ENCODE data around the gene HDDC3.
A peak's percentile ranks its signal among the peaks of the same experiment; 100 is the strongest.

Gene HDDC3

DNA sequence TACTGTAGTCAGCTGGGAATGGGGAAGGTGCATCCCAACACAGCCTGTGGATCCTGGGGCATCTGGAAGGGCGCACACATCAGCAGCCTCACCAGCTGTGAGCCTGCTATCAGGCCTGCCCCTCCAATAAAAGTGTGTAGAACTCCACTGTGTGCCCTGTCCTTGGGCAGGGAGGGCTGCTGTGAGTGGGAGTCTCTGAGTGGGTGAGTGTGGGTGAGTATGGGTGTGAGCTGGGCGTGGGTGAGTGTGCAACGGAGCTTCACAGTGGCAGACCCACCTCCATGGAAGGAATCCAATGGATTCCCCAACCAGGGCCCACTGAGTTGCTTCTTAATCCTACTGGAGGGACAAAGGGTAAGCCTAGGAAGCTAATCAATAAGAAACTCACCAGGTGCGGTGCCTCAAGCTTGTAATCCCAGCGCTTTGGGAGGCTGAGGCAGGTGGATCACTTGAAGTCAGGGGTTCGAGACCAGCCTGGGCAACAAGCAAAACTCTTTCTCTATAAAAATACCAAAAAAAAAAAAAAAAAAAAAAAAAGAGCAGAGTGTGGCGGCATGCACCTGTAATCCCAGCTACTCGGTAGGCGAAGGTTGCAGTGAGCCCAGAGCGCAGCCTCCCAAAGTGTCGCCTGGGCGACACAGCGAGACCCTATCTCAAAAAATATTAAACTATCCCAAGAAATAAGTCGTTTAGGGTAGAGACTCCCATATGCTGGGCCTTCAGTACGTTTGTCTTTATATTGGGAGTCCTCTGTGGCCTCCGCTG, 21.8 kb upstream of the HDDC3 start:
- DNase-seq (ENCODE audit: low spot score) = no peak

DNA sequence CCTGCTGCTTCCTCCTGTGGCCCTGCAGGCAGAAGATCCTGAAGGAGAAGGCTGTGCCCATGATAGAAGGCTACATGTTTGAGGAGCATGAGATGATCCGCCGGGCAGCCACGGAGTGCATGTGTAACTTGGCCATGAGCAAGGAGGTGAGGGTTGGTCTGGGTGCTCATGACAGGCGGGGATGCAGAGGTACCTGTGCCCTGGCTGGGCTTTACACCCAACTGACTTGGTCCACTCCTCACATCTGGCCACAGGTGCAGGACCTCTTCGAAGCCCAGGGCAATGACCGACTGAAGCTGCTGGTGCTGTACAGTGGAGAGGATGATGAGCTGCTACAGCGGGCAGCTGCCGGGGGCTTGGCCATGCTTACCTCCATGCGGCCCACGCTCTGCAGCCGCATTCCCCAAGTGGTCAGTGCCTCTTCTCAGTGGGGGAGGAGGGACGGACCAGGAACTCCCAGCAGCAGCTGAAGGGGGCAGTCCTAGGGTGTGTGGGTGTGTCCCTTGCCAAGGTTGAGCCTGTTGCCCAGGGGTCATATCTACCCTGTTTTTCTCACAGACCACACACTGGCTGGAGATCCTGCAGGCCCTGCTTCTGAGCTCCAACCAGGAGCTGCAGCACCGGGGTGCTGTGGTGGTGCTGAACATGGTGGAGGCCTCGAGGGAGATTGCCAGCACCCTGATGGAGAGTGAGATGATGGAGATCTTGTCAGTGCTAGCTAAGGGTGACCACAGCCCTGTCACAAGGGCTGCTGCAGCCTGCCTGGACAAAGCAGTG, 20.7 kb upstream of the HDDC3 start:
- DNase-seq (ENCODE audit: low spot score) = no peak

DNA sequence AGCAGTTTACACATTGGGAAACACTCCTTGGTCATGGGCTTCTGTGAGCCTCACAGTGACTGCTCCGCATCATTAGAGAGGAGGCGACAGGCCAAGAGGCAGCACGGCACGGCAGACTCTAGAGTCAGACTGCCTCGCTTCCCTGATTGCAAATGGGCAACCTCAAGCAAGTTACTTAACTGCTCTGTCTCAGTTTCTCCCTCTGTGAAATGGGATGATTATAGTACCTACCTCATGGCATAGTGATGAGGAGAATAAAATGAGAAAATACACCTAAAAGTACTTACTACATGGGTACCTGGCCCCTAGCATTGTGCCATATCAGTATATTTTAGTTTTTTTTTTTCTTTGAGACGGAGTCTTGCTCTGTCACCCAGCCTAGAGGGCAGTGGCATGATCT, 18.3 kb upstream of the HDDC3 start:
- DNase-seq (ENCODE audit: low spot score) = no peak

DNA sequence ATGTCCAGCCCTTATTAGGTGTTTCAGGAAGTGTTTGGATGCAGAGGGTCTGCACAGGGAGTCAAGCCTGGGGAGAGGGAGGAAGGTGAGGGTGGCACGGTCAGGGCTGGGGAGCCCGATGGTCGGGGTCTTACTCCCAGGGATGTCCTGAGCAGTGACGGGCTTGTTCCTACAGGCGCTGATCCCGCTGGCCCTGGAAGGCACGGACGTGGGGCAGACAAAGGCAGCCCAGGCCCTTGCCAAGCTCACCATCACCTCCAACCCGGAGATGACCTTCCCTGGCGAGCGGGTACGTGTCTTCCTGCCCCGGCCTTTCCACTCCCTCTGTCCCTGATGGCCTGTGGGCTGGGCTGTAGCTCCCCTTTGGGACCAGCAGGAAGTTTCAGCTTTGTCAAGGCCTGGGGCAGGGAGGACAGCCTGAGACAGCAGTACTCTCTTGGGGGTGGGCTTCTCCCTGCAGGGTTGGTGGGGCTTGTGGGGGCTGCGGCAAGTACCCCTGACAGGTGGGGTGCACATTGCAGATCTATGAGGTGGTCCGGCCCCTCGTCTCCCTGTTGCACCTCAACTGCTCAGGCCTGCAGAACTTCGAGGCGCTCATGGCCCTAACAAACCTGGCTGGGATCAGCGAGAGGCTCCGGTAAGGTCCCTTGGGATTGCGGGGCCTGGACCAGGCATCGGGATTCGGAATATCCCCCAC, 17.8 kb upstream of the HDDC3 start:
- DNase-seq (ENCODE audit: low spot score) = no peak

GRCh38 chr15:90948506-90948905, 16.2 kb upstream of the HDDC3 start:
- DNase-seq (ENCODE audit: low spot score) = no peak

DNA sequence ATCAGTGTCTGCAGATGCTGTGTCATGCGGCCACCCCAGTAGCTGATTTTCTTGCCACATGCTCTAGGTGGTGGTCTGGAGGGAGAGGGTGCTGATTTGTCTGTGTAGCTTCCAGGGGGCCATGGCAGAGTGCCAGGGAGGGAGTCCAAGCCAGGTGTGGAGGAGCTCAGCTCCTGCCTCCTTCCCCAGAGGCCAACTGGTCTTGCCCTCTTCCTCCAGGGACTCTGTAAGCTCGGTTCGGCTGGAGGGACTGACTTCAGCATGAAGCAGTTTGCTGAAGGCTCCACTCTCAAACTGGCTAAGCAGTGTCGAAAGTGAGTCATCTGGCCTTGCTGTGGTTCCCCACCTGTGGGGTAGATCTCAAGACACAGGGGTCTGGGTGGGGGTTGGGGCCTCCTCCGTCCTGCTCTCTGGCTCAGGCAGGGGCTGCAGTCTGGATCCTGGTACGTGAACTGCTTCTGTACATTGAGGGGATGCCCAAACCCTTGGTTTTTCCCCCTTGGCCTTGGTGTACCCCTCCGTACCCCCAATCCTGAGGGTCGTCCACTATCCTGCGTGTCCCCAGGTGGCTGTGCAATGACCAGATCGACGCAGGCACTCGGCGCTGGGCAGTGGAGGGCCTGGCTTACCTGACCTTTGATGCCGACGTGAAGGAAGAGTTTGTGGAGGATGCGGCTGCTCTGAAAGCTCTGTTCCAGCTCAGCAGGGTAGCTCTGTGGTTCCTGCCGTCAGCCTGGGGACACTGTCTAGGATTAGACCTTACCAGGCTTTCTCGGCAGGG, 15.4 kb upstream of the HDDC3 start:
- no peak for DNase-seq (ENCODE audit: low spot score)

GRCh38 chr15:90946941-90947576, 14.7 kb upstream of the HDDC3 start:
- DNase-seq (ENCODE audit: low spot score) = no peak

- no peak for DNase-seq (ENCODE audit: low spot score)
Measured at GRCh38 chr15:90946538-90946937, 14.2 kb upstream of the HDDC3 start.

- no peak for DNase-seq (ENCODE audit: low spot score)
Measured at GRCh38 chr15:90945091-90945490, 12.7 kb upstream of the HDDC3 start.

DNA sequence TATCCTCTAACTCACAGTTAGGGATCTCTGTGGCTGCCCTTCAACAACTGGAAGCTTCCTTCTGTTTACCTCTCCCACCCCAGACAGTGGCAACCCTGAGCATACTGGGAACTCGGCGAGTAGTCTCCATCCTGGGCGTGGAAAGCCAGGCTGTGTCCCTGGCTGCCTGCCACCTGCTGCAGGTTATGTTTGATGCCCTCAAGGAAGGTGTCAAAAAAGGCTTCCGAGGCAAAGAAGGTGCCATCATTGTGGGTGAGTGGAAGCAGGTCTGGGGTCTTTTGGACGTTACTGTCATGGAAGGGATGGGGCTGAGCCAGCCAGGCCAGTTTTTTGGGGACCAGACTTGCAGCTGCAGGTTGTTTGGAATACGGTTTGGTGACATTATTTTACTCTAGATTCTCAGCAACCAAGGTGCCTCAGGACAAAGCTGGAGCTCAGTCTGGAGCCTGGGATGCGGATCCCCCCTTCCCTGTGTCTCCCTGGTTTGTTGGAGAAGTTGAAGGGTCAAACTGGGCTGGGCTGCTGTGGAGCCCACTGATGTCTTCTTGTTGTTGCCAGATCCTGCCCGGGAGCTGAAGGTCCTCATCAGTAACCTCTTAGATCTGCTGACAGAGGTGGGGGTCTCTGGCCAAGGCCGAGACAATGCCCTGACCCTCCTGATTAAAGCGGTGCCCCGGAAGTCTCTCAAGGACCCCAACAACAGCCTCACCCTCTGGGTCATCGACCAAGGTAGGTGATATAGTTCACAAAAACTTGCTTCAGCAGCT, 10.2 kb upstream of the HDDC3 start:
- no peak for DNase-seq (ENCODE audit: low spot score)

GRCh38 chr15:90941038-90941437, 8.7 kb upstream of the HDDC3 start:
- no peak for DNase-seq (ENCODE audit: low spot score)

GRCh38 chr15:90939756-90940155, 7.4 kb upstream of the HDDC3 start:
- no peak for DNase-seq (ENCODE audit: low spot score)

DNA sequence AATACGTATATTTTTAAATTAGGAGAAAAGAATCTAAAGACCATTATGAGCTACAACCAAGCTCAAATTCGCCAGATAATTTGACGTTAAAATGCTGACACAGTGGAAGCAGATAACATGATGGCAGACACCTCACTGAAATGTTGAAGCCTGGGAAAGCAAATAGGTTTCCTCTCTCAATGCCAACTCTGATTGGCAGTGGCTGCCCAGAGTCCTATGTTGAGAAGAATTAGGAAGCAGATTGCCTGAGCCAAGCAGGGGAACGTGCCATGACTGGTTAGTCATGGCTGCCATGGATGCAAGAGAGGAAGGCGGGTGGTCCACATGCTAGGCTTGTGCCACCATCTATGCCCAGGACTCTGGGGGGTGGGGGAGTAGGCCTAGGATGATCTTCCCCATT, 5.9 kb upstream of the HDDC3 start:
- DNase-seq (ENCODE audit: low spot score) = no peak

- DNase-seq (ENCODE audit: low spot score) = no peak
Measured at GRCh38 chr15:90936823-90937222, 4.5 kb upstream of the HDDC3 start.

GRCh38 chr15:90934949-90935751, 2.8 kb upstream of the HDDC3 start, which contains the start of gene UNC45A:
TSS of gene UNC45A (plus strand) at chr15:90935285. CDS start at chr15:90935325, 40 bp downstream.
- peak; percentile 98 for DNase-seq (ENCODE audit: low spot score)

- peak; percentile 89 for DNase-seq (ENCODE audit: low spot score)
Measured at GRCh38 chr15:90934256-90934948, 2.1 kb upstream of the HDDC3 start.

GRCh38 chr15:90933301-90933700, 952 bp upstream of the HDDC3 start:
- DNase-seq (ENCODE audit: low spot score) = no peak

GRCh38 chr15:90932660-90932991, 277 bp upstream of the HDDC3 start:
- DNase-seq (ENCODE audit: low spot score) = no peak

DNA sequence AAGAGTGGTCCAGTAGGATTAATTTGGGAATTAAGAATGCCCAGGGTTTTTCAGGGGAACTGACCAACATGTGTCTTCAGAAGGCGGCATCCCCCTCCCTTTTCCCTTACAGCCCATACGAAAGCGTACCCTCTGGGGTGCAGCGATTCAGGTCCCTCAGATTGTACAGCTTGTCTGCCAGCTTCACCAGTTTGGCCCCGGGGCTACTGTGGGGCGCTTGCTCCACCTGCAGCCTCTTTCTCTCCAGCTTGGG, 848 bp downstream of the HDDC3 start:
- no peak for DNase-seq (ENCODE audit: low spot score)

All from AG20443 (cell line).